Measurements from ENCODE around the gene FGB.
"Not testable (repeated sequence)": the region's sequence is repeated elsewhere in the genome, so short reads cannot be mapped to it uniquely, and the experiment has no call there.

The FGB gene

DNA sequence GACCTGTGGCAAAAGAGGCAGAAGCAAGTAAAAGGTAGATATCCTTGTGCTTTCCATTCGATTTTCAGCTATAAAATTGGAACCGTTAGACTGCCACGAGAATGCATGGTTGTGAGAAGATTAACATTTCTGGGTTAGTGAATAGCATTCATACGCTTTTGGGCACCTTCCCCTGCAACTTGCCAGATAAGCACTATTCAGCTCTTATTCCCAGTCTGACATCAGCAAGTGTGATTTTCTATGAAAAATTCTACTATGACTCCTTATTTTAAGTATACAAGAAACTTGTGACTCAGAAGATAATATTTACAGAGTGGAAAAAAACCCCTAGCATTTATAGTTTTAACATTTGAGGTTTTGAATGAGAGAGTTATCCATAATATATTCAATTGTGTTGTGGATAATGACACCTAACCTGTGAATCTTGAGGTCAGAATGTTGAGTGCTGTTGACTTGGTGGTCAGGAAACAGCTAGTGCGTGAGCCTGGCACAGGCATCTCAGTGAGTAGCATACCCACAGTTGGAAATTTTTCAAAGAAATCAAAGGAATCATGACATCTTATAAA is 3.9 kb downstream of the FGB start:
- DNase-seq: no peak

DNA sequence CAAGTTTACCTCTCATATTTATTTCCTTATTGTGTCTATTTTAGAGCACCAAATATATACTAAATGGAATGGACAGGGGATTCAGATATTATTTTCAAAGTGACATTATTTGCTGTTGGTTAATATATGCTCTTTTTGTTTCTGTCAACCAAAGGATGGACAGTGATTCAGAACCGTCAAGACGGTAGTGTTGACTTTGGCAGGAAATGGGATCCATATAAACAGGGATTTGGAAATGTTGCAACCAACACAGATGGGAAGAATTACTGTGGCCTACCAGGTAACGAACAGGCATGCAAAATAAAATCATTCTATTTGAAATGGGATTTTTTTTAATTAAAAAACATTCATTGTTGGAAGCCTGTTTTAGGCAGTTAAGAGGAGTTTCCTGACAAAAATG is 6.2 kb downstream of the FGB start:
- no peak for DNase-seq

DNA sequence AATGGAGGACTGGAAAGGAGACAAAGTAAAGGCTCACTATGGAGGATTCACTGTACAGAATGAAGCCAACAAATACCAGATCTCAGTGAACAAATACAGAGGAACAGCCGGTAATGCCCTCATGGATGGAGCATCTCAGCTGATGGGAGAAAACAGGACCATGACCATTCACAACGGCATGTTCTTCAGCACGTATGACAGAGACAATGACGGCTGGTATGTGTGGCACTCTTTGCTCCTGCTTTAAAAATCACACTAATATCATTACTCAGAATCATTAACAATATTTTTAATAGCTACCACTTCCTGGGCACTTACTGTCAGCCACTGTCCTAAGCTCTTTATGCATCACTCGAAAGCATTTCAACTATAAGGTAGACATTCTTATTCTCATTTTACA is 6.8 kb downstream of the FGB start:
- DNase-seq: no peak

DNA sequence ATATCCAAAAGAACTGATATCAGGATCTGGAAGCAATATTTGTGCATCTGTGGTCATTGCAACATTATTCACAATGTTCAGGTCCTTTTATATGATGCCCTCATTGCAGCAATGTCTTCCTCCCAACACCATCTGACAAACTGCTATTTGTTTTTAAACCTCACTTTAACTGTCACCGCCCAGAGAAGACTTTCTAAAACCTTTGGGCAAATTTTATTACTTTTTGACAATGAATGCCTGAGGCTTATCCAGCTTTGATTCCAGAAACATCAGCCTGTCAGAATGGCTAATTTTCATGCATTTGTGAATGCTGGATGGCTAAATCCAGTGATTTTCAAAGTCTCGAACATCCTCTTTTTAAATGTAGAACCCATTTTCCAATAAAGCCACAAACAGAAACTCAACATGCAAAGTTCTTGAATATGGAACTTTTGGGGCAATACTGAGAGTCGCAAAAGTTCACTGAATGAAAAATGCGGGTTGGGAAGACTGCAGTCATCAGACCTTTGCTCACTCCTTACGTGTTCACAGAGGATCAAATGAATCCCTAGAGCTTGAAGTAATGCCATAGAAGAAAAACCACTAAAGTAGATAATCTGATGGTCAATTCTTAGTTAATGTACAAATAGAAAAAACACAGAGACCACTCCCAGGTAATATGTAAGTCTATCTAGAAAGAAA is 10.5 kb downstream of the FGB start:
- no peak for DNase-seq

DNA sequence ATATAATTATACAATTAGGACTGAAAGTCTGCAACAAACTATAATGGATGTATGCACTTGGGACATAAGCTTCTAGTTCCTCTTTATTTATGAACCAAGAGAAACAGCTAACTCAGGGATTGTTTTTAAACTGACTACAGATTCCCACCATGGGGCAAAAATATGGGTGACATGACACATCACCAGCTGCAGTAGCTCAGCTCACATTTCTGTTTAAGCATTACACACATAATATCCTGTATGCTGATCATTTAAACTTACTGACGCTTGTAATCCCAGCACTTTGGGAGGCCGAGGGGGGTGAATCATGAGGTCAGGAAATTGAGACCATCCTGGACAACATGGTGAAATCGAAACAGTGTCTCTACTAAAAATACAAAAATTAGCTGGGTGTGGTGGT is 11.5 kb downstream of the FGB start:
- DNase-seq: no peak

DNA sequence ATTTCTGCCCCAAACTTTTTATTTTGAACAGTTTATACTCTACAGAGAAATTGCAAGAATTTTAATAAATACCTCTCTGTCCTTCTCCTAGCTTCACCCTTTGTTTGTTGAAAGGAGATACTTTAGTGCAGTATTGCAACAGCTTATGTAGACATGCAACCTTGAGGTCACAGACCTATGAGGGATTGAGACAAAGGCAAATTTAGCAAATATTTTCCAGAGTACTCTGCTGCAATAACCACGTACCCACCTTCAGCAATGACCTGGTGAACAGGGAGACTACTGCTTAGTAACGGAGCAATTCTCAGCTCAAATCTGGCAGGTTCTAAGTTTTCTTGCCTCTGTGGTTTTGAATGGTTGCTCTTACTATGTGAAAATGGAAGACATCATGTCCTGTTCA is 14.5 kb downstream of the FGB start:
- DNase-seq: no peak

DNA sequence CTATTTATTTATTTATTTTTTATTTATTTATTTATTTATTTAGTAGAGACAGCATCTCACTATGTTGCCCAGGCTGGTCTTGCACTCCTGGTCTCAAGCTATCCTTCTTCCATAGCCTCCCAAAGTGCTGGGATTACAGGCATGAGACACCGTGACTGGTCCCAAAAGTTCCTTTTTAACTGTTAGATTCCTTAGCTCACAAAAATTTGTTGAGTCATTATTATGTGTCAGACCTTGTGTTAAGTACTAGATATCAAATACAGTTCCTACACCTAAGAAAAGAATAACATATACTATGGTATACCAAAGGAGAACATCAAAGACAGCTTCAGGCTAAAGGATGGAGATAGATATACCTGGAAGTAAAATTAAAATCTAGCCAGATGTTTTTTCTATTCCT is 16.1 kb downstream of the FGB start:
- DNase-seq: no peak

DNA sequence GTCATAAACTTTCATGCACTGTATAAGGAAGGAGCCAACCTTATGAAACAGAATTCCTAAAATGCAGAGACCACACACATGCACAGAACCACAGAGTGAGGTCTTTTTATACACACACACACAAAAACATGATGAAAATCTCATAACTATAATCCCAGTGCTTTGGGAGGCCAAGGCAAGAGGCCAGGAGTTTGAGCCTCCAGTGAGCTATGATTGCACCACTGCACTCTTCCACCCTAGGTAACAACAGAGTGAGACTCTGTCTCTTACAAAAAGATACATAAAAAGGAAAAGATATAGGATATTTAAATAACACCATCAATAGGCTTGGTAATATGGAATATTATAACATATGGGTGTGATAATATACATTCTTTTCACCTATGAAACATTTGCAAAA is 17.1 kb downstream of the FGB start:
- DNase-seq: no peak

DNA sequence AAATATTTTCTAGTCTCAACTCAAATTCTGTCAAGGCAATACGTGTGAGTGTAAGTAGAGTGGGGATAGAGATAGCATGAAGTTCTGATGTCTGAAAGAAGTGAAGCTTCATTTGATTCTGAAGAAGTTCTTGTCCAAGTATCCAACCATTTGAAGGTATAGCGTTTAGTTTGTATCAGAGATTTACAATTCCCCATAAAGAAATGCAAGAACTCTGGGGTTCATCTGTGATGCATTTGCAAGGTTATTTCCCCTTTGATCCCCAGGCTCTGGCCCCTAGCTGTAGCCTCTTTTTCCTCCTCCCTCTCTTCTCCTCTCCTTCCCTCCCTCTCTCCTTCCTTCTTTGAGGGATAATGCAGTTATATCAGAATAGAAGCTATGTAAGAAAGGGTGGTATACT is 19.9 kb downstream of the FGB start:
- DNase-seq: no peak

DNA sequence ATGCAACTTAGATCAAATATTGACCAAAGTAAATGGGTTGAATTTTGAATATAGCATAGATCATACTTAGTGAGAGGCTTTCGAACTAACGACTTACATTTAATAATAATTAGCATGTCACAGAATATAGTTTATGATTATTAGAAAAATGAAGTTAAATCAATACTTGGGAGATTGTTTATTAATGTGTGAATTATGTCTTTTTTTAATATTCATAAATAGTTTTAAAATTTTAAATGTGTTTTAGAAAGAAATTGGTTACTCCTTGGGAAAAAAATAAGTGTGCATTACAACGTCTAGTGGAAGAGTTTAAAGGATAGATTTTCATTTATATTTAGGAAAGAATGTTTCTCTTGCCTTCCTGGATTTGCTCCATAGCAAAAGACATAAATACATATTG is 20.4 kb downstream of the FGB start:
- no peak for DNase-seq

DNA sequence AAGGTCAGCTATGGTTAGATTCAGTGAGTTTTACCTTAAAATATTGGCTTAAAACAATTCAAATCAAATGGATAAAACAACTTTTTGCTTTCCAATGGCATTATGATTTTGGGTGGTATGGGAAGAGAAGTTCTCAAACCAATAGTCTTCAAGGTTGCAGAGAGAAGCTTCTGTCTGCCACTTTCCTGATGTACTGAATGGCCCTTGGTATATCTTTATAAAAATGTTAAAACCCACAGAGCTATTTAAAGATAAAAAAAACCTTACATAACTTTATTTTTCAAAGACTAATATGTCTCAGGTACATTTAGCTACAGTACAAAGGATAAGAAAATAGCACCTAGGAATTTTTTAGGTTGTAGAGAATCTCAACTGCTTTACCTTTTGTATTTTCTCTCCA is 20.9 kb downstream of the FGB start:
- DNase-seq: no peak

DNA sequence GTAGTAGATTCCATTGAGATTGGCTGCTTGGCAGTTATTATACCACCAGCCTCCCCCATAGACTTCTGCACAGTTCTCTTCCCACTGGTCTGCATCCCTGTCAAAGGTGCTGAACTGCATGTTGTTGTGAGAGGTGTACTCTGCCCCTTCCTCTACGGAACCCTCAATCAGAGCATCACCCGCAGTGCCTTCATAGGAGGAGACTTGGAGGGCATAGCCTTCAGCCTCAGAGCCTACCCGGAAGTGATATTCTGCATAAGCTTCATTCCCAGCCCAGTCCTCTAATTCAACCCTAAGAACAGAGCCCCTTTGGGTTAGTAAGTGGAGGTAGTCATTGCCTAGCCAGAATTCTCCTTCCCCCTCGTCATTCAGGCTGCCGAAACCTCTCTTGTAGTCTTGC is 21.4 kb downstream of the FGB start:
- no peak for DNase-seq

DNA sequence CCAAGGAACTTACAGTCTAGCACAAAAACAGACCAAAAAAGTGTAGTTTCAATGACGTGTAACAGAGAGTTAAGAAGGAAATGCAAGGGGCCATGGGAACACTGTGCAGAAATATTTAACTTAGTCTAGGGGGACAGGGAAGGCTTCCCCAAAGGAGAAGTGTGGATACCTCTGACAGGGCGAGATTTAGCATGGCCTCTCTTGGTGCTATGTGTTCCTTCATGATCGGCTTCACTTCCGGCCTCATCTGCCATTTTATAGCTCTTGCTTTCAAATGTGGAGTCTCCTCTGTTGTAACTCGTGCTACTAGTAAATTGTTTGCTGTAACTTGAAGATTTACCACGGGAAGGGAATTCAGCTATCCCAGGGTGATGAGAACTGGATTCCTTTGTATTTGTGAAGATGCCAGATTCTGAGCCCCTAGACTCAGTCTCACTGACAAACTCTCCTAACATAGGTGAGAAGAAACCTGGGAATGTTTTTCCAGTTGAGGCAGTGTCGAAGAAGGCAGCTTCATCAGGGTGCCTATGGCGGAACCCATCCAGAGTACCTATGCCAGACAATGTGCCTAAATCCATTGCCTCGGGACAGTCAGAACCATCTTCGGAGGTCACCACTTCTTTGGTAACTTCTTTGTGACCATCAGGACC is 22.7 kb downstream of the FGB start:
- DNase-seq: no peak

DNA sequence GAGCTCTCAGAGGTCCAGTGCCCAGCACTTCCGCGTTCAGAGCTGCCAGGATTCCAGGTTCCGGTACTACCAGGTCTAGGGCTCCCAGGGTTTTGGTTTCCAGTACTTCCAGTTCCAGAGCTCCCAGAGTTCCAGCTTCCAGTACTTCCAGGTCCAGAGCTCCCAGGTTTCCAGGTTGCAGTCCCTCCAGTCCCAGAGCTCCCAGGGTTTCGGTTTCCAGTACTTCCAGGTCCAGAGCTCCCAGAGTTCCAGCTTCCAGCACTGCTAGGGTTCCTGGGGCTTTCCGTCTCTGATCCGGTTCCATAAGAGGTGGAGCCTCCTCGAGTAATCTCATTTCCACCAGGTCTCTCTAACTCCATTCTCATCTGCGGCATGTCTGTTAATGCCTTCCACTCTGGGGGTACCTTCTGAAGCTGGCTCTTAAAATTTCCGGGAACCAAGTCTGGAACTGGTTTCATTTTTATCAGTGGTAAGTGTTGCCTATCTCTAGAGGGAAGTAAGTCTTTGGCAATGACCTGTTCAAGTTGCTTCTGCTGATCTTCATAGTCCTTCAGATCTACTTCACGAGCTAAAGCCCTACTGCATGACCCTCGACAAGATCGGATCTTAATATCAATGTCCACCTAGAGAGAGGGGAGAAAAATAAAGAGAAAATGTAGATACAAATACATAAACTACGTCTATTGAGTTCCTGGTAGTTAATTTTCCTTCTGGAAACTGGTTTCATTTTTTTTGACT is 23.7 kb downstream of the FGB start:
- DNase-seq: no peak

DNA sequence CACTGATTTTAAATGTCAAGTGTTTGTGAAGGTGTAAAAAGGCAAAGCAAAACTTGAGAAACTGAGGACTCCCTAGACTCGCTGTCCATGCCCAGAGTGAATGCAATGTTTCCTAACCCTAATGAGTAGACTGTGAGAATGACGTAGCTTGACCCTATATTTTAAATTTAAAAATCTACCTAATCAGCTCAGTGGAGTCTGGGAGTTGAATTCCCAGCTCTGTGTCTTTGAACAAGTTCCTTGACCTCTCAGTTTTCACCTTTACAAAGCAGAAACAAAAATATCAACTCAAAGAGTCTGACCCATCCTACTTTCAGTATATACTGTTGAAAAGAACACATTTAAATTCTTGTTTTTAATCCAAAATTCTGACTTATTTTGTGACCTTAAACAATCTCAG is 25.4 kb downstream of the FGB start:
- no peak for DNase-seq

DNA sequence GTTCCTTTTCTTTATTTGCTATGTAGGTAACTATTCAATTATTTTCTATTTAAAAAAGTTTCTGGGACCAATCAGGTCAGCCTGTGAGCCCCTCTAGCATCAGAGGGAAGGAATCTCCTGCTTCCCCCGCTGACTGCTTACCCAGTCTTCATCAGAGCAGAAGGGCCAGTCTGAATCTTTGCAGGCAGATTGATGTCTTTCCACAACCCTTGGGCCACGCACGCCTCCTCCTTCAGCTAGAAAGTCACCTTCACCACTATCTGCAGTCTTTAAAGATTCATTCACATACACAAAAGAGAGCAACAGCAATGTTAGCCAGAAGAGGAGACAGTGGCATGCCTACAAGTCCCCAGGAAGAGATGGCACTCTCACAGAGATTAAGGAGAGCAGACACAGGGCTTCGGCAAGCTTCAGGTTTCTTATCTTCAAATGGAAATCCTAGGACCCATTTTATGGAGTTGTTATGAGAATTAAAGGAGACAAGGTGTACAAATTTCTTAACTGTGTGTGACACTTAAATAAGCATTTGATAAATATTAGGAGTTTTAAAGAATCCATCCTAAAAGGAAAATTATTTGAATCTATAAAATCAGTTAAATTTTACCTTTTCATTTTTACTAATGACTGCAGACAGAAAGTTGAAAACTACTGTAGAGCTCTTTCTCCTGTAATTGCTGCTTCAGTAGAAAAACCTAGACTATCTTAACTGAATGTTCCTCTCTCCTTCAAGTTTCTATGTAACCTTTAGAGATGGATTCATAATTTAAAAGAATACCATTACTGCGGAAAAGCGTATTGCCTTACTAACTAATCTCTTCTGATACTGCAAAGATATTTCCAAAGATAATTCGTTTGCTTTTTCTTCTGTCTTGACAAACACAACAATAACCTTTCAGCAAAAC is 26.7 kb downstream of the FGB start:
- DNase-seq: no peak

DNA sequence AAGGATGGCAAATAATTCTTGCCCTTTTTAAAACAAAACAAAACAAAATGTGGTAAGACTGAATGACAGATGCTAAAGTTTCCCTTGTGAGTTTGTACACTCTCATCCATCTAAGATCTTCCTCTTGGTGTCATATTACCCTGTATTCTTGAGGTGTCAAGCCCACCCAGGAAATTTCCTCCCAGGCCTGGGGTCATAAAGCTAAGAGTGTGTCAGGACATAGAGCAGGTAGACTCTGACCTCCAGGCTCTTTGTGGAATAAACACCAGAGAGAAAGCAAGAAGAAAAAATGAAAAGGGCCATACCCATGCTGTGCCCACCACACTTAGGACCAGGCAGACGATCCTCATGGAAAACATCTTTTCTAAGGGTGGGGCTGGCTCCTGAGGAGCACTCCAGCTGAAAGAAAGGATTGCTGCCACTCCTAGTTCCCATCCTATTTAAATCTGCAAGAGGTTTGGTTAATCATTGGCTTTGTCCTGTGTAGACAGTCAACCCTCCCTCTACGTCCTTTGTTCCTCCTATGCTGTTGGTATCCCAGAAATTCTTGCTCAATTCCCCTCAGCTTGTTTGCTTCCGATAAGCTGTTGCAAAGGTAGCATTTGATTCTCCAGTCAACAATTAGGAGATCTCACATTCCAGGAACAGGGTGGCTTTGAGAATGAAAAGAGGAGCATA is 27.7 kb downstream of the FGB start, which contains the start of gene FGA:
Gene FGA (minus strand): TSS at position 414 of the 678 bp plus-strand sequence. CDS start 55 bp downstream, at position 359.
- DNase-seq: no peak

DNA sequence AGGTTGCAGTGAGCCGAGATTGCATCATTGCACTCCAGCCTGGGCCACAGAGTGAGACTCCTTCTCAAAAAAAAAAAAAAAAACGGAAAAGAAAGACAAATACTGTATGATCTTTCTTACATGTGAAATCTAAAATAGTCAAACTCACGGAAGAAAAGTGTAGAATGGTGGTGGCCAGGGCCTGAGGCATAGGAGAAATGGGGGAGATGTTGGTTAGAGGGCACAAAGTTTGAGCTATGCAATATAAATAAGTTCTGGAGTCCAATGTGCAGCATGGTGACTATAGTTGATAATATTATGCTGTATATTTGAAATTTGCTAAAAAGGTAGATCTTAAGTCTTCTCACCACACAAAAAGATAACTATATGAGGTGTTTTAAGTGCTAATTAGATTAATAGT is 29.1 kb downstream of the FGB start:
- no peak for DNase-seq

DNA sequence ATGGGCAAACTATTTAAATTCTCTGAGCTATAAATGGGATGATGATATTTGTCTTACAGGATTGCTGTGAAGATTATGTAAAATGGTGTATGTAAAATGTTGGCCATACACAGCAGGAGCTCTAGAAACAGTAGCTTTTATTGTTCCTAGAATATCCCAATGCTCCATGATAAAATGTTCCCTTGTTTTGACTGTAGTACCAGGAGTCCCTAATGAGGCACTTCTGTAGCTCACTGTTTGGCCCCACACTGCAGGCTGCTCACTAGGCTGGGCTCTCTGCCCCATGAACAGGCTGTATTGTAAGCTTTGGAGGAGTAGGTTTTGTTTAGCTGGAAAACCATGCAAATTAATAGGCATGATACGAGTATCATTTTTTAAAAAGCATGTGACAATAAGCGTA is 31.1 kb downstream of the FGB start:
- no peak for DNase-seq

DNA sequence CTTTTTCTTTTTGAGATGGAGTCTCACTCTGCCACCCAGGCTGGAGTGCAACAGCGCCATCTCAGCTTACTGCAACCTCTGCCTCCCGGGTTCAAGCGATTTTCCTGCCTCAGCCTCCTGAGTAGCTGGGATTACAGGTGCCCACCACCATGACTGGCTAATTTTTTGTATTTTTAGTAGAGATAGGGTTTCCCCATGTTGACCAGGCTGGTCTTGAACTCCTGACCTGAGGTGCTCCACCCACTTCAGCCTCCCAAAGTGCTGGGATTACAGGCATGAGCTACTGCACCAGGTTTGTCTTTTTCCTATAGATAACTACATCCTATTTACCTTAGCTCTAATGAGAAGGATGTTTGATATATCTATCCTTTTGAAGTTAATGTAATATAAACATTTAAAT is 31.5 kb downstream of the FGB start:
- not testable (repeated sequence) for DNase-seq

DNA sequence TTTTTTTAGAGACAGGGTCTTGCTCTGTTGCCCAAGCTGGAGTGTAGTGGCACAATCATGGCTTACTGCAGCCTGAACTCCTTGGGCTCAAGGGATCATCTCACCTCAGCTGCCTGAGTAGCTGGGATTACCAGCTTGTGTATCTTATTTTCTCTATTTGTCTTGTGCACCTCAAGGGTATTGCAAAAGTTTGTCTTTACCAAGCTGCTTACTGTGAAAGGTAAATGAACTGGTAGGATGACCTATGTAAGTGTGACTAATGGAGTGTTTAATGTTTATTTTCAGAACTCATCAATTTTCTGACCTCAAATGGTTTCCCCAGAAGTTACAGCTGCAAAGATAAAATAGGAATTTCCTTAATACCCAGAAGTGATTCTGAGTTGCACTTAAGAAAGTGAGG is 33.0 kb downstream of the FGB start:
- no peak for DNase-seq

DNA sequence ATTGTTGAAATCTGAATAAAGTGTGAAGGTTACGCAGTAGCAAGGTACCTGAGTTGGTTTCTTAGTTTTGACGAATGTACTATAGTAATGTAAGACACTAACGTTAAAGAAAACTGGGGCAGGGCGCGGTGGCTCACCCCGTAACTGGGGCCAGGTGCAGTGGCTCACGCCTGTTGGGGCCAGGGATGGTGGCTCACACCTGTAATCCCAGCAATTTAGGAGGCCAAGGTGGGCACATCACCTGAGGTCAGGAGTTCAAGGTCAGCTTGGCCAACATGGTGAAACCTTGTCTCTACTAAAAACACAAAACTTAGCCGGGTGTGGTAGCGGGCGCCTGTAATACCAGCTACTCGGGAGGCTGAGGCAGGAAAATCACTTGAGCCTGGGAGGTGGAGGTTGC is 34.5 kb downstream of the FGB start:
- not testable (repeated sequence) for DNase-seq
